Activated CD4-positive, alpha-beta memory T cell treated with anti-CD3 and anti-CD28 coated beads for 36 hours (primary cell): ENCODE measurements around the gene CLIC1. TPM values are rescaled to one million over a fixed set of nuclear protein-coding genes. Genes with fewer than 3 reads are reported as not detected.

Source experiments
- CTCF ChIA-PET: fragments of 350-600 bp; sonication (Branson Sonifier 250); formaldehyde crosslinking; loops from one replicate; lab custom pipeline; 2021; ENCODE audit warnings: antibody characterized with exemption, inconsistent platforms; lab: Charles Lee
- POLR2A ChIA-PET: fragments of 350-600 bp; sonication (Branson Sonifier 250); formaldehyde crosslinking; loops from one replicate; lab custom pipeline; 2021; ENCODE audit warnings: antibody characterized with exemption; lab: Charles Lee
- DNase-seq: peaks from one replicate; pipeline ENCODE4 v3.0.0-alpha.2; 2020
- H3K27ac Mint-ChIP-seq: one replicate; pipeline ENCODE4 v1.8.0; 2021; ENCODE audit warnings: mixed read lengths
- H3K27me3 Mint-ChIP-seq: one replicate; pipeline ENCODE4 v1.8.0; 2021; ENCODE audit warnings: mixed read lengths
- H3K36me3 Mint-ChIP-seq: one replicate; pipeline ENCODE4 v1.8.0; 2021; ENCODE audit warnings: mixed read lengths
- H3K4me1 Mint-ChIP-seq: one replicate; pipeline ENCODE4 v1.8.0; 2021; ENCODE audit warnings: low read depth, mixed read lengths
- H3K4me3 Mint-ChIP-seq: one replicate; pipeline ENCODE4 v1.8.0; 2021; ENCODE audit warnings: mild to moderate bottlenecking, mixed read lengths
- H3K9me3 Mint-ChIP-seq: one replicate; pipeline ENCODE4 v1.8.0; 2021; ENCODE audit warnings: mixed read lengths
- intact Hi-C: fragments of 100-400 bp; cut with micrococcal nuclease; formaldehyde crosslinking; loops from one replicate; pipeline ENCODE4 v1.15.1; 2023
- total RNA-seq, 2 experiments: library from RNA; stranded (reverse); gene quantifications; one replicate each; pipeline ENCODE4 v1.2.3, GENCODE V29; 2021

Gene CLIC1
- total RNA-seq, 2 experiments from 2014 or later, result 430 to 442 TPM

DNA sequence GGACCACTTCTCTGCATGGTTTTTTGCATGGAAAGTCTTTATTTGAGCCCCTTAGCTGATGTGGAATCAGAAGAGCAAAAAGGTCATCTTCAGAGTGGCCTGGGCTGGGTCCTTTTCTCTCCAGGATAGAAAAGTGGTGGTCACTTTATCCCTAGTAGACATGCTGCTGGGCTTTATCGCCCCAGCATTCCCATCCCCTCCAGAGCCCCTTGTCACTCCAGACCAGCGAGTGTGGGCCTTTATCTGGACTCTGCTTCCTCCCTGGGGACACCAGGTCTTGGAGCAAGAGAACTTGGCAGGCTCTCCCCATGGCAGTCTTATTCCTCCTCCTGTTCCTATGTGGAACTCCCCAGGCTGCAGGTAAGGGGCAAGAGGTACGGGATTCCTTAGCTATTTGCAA is 29.7 kb downstream of the CLIC1 start, which contains the start of gene LY6G6F:
Gene LY6G6F (plus strand): TSS at position 268 of the 400 bp plus-strand sequence. CDS start 41 bp downstream, at position 309.
- no peak within 1 kb of the TSS for H3K27ac Mint-ChIP-seq
- POLR2A ChIA-PET, result no interaction called here
- no peaks in the 10 kb centered on the region for H3K27me3 Mint-ChIP-seq
- intact Hi-C loops, result no loop called here
- no peaks in the 10 kb centered on the region for H3K9me3 Mint-ChIP-seq
- CTCF ChIA-PET, result no interaction called here
- DNase-seq, result no peak
- H3K4me3 Mint-ChIP-seq, result no peak within 1 kb of the TSS
- H3K4me1 Mint-ChIP-seq, result peaks cover 8% of the 10 kb centered on the region
- H3K36me3 Mint-ChIP-seq, result peaks cover 3% of the 10 kb centered on the region

DNA sequence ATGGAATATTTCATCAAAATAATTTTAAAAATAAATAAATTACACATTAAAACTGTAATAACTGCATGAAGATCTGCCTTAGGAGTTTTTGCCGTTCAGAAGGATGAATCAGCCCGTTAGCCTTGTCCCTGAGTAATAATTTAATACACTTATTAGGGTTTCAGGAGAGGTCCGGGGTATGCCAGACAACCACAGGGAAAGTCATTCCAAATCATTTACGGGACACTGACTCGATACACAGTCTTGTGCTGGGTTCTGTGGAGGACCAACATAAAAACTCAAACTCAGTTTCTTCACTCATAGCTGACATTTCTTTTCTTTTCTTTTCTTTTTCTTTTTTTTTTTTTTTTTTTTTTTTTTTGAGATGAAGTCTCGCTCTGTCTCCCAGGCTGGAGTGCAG is 30.4 kb downstream of the CLIC1 start:
- intact Hi-C loops, result no loop called here
- no peak for DNase-seq
- Mint-ChIP-seq H3K4me1 (peaks cover 13% of the 10 kb centered on the region), H3K27ac (no peak overlapping the region), H3K27me3 (no peaks in the 10 kb centered on the region), H3K36me3 (peaks cover 3% of the 10 kb centered on the region), H3K4me3 (no peak overlapping the region), H3K9me3 (no peaks in the 10 kb centered on the region)
- ChIA-PET POLR2A (no interaction called here), CTCF (no interaction called here)

DNA sequence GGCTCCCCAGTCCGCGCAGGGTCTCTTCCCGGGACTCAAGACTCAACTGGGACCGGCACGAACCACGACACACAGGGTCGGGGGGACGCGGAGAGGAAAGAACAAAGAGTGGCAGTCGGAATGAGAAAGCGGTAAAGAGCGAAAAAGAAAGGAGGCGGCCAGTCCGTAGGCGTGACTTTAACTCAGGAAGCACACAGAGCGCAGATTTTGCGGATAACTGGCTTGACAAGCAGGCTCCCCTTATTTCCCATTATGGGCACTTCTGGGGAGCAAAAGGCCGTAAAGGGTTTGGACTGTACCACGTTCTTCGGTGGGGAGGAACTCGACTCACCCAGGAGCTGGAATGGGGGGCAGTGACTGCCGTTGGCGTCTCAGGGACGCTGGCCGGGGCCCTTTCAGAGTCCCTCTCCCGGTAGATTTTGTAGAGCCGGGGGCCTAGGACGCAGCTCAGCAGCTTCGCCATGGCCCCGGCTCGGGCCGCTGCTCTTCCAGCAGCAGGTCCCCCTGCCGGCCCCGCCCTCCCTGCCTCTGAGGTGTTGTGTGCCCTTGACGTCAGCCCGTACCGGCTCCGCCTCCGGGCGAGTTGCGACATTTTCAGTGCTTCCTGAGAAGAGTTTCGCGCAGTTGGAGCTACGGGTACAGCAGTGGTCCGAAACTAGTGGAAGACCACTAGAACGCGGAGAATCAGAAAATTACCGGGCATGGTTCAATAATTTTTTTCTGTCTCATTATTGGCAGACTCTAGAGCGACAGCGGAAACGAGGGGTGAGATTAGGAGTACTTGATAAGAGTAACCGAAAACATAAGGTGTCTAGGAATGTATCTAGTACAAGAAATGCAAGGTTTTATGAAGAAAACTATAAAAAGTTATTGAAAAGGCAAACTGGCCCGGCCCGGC is 33.3 kb downstream of the CLIC1 start, which contains the start of gene ABHD16A:
Gene ABHD16A (minus strand): TSS at position 506 of the 898 bp plus-strand sequence. CDS start 43 bp downstream, at position 463.
- H3K27me3 Mint-ChIP-seq, result no peaks in the 10 kb centered on the region
- intact Hi-C loops, result loop anchor here (1.0 to 2.0 kb wide), 3 partner anchors 35 to 160 kb away; partner anchors contain the start of gene GPANK1
- ChIA-PET CTCF (interaction anchor here (0.7 to 1.3 kb wide), 6 partner anchors 27 to 112 kb away, joined by 3 to 7 read pairs (median 3); partner anchors contain the start of genes HSPA1A, HSPA1L and LSM2), POLR2A (interaction anchor here (0.6 to 1.8 kb wide), 6 partner anchors 28 to 103 kb away, joined by 3 to 7 read pairs (median 3); partner anchors contain the start of genes BAG6, GPANK1 and MSH5)
- peak within 1 kb of the TSS; percentile 99 for H3K4me3 Mint-ChIP-seq
- no peaks in the 10 kb centered on the region for H3K9me3 Mint-ChIP-seq
- peaks cover 3% of the 10 kb centered on the region for H3K36me3 Mint-ChIP-seq
- H3K27ac Mint-ChIP-seq, result peak within 1 kb of the TSS; percentile 97
- H3K4me1 Mint-ChIP-seq, result peaks cover 17% of the 10 kb centered on the region
- DNase-seq, result peak; percentile 99

DNA sequence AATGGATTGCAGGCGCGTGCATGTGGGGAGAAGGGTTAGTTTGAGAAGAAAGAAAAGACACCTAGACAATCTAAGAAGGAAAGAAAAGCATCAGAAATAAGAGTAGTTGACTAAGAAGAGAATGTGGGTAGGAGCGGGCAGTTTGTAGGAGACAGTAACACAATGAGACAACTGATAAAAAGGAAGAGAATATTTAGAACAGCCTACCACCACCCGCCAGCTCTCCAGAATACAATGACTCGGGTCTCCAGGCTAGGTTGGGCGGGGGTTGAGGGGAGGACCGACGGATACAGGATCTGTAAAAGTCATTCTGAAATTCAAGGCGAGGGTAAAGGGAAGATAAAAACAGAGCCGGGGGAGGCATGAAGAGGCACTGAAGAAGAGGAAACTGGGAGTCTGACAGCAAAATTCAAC is 33.9 kb downstream of the CLIC1 start:
- intact Hi-C loops, result loop anchor here (2.0 kb wide), 1 partner anchor 38 kb away; the partner anchor contains the start of gene GPANK1
- Mint-ChIP-seq H3K36me3 (peaks cover 8% of the 10 kb centered on the region), H3K27ac (peak overlapping the region; percentile 97), H3K4me1 (peaks cover 24% of the 10 kb centered on the region), H3K4me3 (peak overlapping the region; percentile 99), H3K27me3 (no peaks in the 10 kb centered on the region), H3K9me3 (no peaks in the 10 kb centered on the region)
- peak; percentile 71 for DNase-seq
- ChIA-PET POLR2A (interaction anchor here (0.6 to 1.8 kb wide), 4 partner anchors 29 to 50 kb away, joined by 3 to 7 read pairs (median 5); partner anchors contain the start of genes BAG6 and MSH5), CTCF (interaction anchor here (1.2 to 1.3 kb wide), 3 partner anchors 28 to 87 kb away, joined by 3 to 7 read pairs (median 5); no protein-coding TSS in a partner anchor)

DNA sequence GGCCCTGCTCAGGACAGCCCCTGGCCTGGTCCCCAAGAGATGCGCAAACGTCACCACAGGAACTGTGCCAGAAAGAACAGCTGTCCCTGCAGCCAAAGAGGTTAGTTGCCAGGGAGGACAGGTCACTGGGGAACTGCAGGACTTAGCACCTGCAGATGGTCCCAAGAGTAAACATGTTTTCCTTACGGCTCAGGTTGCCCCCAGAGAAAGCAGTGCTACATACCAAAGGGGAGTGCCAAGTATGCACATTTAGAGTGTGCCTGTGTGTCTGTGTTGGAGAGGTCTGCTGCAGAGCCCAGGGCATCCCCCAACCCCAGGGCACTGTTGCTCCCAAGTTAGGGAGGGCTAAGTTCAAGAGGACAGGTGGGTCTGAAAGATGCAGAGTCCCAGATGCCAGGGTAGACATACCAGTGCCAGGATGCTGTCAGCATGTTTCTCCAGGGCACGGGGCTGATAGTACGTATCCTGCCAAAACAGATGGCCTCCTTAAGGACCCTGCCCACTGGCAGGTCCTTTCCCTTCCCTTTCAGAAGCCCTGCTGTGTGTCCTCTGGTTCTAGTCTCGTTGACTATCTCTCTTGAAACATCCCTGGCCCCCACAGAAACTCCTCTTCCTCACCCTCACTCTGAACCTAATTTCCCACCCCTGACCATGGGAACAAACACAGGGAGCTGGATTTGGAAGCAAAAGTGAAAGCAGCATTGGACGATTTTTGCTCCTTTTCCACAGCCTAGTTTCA is 34.5 kb downstream of the CLIC1 start:
- H3K36me3 Mint-ChIP-seq, result peaks cover 8% of the 10 kb centered on the region
- POLR2A ChIA-PET, result interaction anchor here (1.8 kb wide), 2 partner anchors 36 to 38 kb away, joined by 7 read pairs; partner anchors contain the start of gene MSH5
- H3K4me1 Mint-ChIP-seq, result peaks cover 26% of the 10 kb centered on the region
- CTCF ChIA-PET, result interaction anchor here (1.0 to 2.3 kb wide), 2 partner anchors 28 to 68 kb away, joined by 3 to 8 read pairs; partner anchors contain the start of gene DDAH2
- peak overlapping the region; percentile 97 for H3K27ac Mint-ChIP-seq
- no peaks in the 10 kb centered on the region for H3K27me3 Mint-ChIP-seq
- peak overlapping the region; percentile 99 for H3K4me3 Mint-ChIP-seq
- intact Hi-C loops, result loop anchor here (2.0 kb wide), 1 partner anchor 37 kb away; the partner anchor contains the start of gene GPANK1
- no peak for DNase-seq
- H3K9me3 Mint-ChIP-seq, result no peaks in the 10 kb centered on the region

DNA sequence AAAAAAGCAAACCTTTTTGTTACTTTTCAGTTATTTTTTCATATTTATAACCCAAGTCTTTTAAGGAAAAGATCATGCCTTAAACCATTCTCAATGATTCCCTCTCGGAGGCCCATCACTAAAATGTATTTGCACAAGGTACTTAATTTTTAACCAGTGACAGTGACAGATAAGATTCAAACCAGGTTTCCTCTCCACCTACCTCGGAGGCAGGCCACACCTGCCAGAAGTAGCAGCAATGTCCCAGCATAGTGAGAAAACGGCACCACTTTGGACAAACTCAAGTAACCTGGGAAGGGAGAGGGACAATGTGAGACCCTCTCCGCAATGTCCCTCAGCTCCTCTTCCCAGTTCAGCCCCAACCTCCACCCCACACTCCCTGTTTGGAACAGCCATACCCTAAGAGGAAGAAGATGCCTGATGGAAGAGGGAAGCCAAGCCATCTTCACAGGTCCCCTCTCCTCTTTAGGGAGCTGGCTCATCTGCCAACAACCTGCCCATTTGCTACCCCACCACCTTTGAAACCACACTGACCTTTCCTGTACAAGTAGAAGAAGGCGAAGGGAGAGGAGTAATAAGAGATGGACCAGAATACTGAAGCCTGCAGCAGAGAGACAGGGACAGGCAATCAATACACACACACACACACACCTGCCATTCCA is 35.5 kb downstream of the CLIC1 start:
- Mint-ChIP-seq H3K36me3 (peaks cover 11% of the 10 kb centered on the region), H3K27me3 (no peaks in the 10 kb centered on the region), H3K27ac (peak overlapping the region; percentile 51), H3K4me3 (no peak overlapping the region), H3K4me1 (peaks cover 26% of the 10 kb centered on the region), H3K9me3 (no peaks in the 10 kb centered on the region)
- no peak for DNase-seq
- ChIA-PET POLR2A (no interaction called here), CTCF (interaction anchor here (1.0 to 2.3 kb wide), 2 partner anchors 29 to 69 kb away, joined by 3 to 8 read pairs; partner anchors contain the start of gene DDAH2)
- intact Hi-C loops, result no loop called here

DNA sequence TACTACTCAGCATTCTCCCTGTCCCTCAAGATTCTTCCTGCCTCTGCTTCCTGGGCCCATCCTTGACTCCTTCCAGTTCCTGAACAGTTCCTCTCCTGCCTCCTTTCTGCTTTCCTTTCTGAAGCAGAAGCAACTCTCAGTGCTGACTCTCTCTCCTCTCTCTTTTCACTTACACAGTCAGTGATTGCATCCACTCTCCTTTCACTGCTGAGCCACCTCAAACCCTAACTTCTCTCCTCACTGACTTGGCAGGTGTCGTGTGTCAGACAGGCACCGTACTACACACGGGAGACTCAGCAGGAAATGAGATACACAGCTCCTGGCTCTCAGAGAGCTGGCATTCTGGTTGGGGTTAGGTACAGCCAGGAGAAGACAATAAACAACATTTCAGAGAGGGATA is 38.8 kb downstream of the CLIC1 start:
- Mint-ChIP-seq H3K4me1 (peaks cover 23% of the 10 kb centered on the region), H3K4me3 (no peak overlapping the region), H3K36me3 (peaks cover 19% of the 10 kb centered on the region), H3K9me3 (no peaks in the 10 kb centered on the region), H3K27me3 (no peaks in the 10 kb centered on the region), H3K27ac (peak overlapping the region; percentile 75)
- intact Hi-C loops, result no loop called here
- CTCF ChIA-PET, result interaction anchor here (0.7 kb wide), 1 partner anchor 72 kb away, joined by 4 read pairs; no protein-coding TSS in a partner anchor
- POLR2A ChIA-PET, result no interaction called here
- peak; percentile 45 for DNase-seq

DNA sequence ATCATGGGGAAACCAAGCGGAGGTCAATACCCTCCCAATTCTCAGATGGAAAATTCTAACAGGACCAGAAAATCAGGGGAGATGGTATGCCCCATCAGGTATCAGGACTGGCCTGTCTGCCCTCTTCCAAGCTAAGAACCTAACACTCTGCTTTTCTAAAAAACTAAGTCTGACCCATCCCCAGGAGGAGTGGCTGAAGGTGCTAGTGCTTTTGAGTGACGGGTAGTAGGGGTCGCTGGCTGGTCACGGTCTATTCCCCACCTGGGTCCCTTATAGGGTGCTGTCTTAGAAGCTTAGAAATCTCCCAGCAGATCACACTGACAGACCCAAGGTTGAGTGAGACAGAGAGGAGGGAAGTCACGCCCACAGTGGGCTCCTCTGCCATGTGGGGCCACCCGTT is 42.8 kb downstream of the CLIC1 start:
- intact Hi-C loops, result no loop called here
- H3K27me3 Mint-ChIP-seq, result no peaks in the 10 kb centered on the region
- no peak overlapping the region for H3K27ac Mint-ChIP-seq
- H3K4me1 Mint-ChIP-seq, result peaks cover 15% of the 10 kb centered on the region
- POLR2A ChIA-PET, result interaction anchor here (1.5 kb wide), 1 partner anchor 9 kb away, joined by 8 read pairs; no protein-coding TSS in a partner anchor
- no peaks in the 10 kb centered on the region for H3K9me3 Mint-ChIP-seq
- peaks cover 19% of the 10 kb centered on the region for H3K36me3 Mint-ChIP-seq
- no peak overlapping the region for H3K4me3 Mint-ChIP-seq
- CTCF ChIA-PET, result interaction anchor here (2.6 kb wide), 1 partner anchor 76 kb away, joined by 11 read pairs; no protein-coding TSS in a partner anchor
- no peak for DNase-seq

DNA sequence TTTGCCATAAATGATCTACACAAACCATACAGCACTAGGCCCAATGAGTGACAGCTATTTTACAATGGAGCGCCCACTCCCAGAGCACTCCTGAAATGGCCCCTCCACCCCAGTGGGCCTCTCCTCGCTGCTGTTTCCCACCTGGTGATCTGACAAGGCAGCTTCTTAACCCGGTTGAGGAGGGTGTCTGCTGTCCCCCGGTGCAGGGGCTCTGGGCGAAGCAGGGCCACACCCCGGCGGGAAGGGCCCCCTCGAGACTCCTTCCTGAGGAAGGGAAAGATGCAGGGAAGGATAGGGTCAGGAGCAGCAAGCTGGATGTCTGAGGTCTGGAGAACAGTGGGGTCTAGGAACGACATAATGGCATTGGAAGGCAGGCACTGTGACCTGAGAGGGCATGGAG is 43.4 kb downstream of the CLIC1 start:
- CTCF ChIA-PET, result interaction anchor here (0.7 to 2.6 kb wide), 2 partner anchors 9 to 77 kb away, joined by 3 to 11 read pairs; no protein-coding TSS in a partner anchor
- POLR2A ChIA-PET, result no interaction called here
- H3K4me1 Mint-ChIP-seq, result peaks cover 12% of the 10 kb centered on the region

DNA sequence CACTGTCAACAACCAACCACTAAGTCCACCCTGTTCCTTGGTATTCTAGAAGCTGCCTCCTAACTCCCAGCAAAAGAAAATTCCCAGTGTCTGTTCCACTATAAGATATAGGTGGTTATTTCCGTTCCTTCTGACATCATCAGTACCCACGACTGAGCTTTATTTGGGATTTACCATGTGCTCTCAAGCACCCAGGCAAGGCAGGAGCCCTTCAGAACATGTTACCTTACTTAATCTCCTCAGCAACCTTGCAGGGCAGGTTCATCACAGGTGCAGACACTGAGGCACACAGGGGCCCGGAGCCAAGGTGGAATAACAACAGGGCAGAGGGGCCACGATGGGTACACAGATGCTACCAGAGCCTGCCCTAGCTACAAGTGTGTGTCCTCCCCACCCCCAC is 44.0 kb downstream of the CLIC1 start:
- peaks cover 7% of the 10 kb centered on the region for H3K4me1 Mint-ChIP-seq
- ChIA-PET POLR2A (no interaction called here), CTCF (interaction anchor here (0.6 to 2.6 kb wide), 3 partner anchors 8 to 77 kb away, joined by 3 to 11 read pairs (median 4); no protein-coding TSS in a partner anchor)
- H3K4me3 Mint-ChIP-seq, result no peak overlapping the region
- intact Hi-C loops, result no loop called here
- DNase-seq, result no peak
- peaks cover 18% of the 10 kb centered on the region for H3K36me3 Mint-ChIP-seq
- no peaks in the 10 kb centered on the region for H3K9me3 Mint-ChIP-seq
- H3K27me3 Mint-ChIP-seq, result no peaks in the 10 kb centered on the region
- H3K27ac Mint-ChIP-seq, result no peak overlapping the region

More for the DNA sequence above, 43.4 kb downstream of the CLIC1 start:
- Mint-ChIP-seq H3K27me3 (no peaks in the 10 kb centered on the region), H3K27ac (no peak overlapping the region), H3K36me3 (peaks cover 19% of the 10 kb centered on the region), H3K9me3 (no peaks in the 10 kb centered on the region), H3K4me3 (no peak overlapping the region)
- DNase-seq, result no peak
- intact Hi-C loops, result no loop called here
